ENCODE data around the gene GRIN1.

GRCh38 chr9:137174722-137175293 is 35.9 kb downstream of the GRIN1 start:
- TF ChIP-seq CTCF (IDR thresholded peaks at IDR 0.05) (no peak), RFX5 (IDR thresholded peaks at IDR 0.05) (no peak), E2F6 (IDR thresholded peaks at IDR 0.05; ENCODE audit: borderline replicate concordance, low read depth) (no peak), KDM5A (IDR thresholded peaks at IDR 0.05) (no peak), REST (IDR thresholded peaks at IDR 0.05) (no peak), JUNB (IDR thresholded peaks at IDR 0.05) (no peak), MAZ (IDR thresholded peaks at IDR 0.05; ENCODE audit: borderline replicate concordance, low read depth, low read length) (no peak), POLR2A (IDR thresholded peaks at IDR 0.05; ENCODE audit: low read length) (no peak), SREBF2 (IDR thresholded peaks at IDR 0.05) (no peak), SMC3 (IDR thresholded peaks at IDR 0.05) (no peak), MAX (IDR thresholded peaks at IDR 0.05) (no peak), NFE2L2 (conservative IDR thresholded peaks at IDR 0.05; ENCODE audit: low read length) (no peak)
